ENCODE data around the gene CHD6. TPM values are rescaled to one million over a fixed set of nuclear protein-coding genes. Genes with fewer than 3 reads are reported as not detected.

Gene CHD6
- polyA plus RNA-seq, 1 experiment, result 16.4 TPM

DNA sequence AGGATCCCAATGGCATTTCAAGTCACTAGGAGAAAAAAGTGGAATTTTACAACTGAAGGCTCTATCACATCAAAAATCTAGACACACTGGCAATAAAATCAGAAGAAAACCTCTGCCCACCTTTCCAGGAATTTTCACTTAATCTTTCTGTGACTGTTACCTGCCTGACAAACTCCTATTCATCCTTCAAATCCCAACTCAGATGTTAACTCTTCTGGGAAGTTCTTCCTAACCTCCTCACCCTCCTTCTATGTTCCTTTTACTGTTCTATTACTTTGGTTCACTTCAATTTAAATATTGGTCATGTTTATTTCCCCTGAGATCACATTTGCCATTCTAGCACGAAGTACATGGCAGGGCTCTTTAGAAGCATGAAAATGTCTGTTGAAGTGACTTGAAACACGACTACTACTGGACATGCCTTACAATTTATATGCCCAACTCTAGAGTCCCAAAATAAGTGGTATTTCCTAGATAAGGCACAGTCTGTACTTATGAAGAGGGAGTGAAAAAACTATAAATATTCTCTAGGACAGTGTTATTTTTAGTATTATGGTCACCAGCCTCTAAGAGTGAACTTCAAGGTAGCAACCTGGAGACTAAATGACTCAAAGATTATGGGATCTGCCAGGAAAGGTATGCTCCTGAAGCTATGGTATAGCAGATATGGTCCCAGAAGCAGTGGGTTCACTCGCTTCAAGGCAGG lies 17.1 kb downstream of the CHD6 start:
- Histone ChIP-seq H3K36me3 (ENCODE audit: control insufficient read depth, insufficient read depth, low read length) (no peaks in the 10 kb centered on the region), H3K4me3 (ENCODE audit: low read depth, low read length) (no peak overlapping the region), H3K27me3 (ENCODE audit: control insufficient read depth, insufficient read depth, low read length) (no peaks in the 10 kb centered on the region)
- no peak for DNase-seq (ENCODE audit: low read depth)
- ChIA-PET CTCF (interaction anchor here (0.7 kb wide), 1 partner anchor 15 kb away, joined by 3 read pairs; no protein-coding TSS in a partner anchor), POLR2A (no interaction called here)
- TF ChIP-seq, protein P1, sequence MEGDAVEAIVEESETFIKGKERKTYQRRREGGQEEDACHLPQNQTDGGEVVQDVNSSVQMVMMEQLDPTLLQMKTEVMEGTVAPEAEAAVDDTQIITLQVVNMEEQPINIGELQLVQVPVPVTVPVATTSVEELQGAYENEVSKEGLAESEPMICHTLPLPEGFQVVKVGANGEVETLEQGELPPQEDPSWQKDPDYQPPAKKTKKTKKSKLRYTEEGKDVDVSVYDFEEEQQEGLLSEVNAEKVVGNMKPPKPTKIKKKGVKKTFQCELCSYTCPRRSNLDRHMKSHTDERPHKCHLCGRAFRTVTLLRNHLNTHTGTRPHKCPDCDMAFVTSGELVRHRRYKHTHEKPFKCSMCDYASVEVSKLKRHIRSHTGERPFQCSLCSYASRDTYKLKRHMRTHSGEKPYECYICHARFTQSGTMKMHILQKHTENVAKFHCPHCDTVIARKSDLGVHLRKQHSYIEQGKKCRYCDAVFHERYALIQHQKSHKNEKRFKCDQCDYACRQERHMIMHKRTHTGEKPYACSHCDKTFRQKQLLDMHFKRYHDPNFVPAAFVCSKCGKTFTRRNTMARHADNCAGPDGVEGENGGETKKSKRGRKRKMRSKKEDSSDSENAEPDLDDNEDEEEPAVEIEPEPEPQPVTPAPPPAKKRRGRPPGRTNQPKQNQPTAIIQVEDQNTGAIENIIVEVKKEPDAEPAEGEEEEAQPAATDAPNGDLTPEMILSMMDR (IDR thresholded peaks at IDR 0.05; ENCODE audit: insufficient read depth, low read depth, low read length), result no peak

DNA sequence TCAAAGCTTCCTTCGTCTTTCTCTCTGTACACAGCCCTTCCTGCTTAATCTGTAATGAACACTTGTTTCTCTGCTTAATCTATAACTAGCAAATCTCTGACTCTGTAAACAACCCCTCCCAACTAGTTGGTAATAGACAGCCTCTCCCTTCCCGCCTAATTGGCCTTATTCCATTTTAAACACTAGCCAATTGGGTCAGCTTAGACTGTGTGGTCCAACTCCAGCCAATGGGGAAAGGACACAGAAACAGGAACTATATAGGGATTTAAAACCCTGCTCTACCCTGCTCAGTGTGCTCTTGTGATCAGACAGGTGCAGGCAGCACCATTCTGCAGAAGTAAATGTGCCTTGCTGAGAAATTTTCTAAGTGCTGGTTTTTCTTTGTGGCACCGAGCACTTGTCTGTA lies 18.5 kb downstream of the CHD6 start:
- ChIA-PET POLR2A (no interaction called here), CTCF (interaction anchor here (1.4 kb wide), 1 partner anchor 9 kb away, joined by 4 read pairs; no protein-coding TSS in a partner anchor)
- Histone ChIP-seq H3K4me3 (ENCODE audit: low read depth, low read length) (no peak overlapping the region), H3K36me3 (ENCODE audit: control insufficient read depth, insufficient read depth, low read length) (no peaks in the 10 kb centered on the region), H3K27me3 (ENCODE audit: control insufficient read depth, insufficient read depth, low read length) (no peaks in the 10 kb centered on the region)
- TF ChIP-seq, protein P1 (IDR thresholded peaks at IDR 0.05; ENCODE audit: insufficient read depth, low read depth, low read length), result no peak
- DNase-seq (ENCODE audit: low read depth), result no peak

DNA sequence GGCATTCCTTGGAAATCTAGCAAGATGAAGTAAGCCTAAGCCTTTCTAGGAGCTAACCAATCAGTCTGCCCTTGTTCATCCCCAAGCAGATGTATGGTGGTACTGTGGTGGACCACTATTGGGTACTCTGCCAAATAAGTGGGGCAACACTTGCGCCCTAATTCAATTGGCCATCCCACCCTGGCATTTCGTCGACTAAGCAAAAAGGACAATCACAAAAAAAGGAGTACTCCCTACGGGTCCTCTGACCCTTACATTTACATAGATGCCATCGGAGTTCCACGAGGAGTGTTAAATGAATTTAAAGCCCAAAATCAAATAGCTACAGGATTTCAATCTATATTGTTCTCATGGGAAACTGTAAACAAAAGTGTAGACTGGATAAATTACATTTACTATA lies 19.5 kb downstream of the CHD6 start:
- H3K4me3 ChIP-seq (ENCODE audit: low read depth, low read length), result no peak overlapping the region
- TF ChIP-seq, protein P1 (IDR thresholded peaks at IDR 0.05; ENCODE audit: insufficient read depth, low read depth, low read length), result no peak
- POLR2A ChIA-PET, result no interaction called here
- no peak for DNase-seq (ENCODE audit: low read depth)
- CTCF ChIA-PET, result interaction anchor here (1.4 kb wide), 1 partner anchor 10 kb away, joined by 4 read pairs; no protein-coding TSS in a partner anchor
- no peaks in the 10 kb centered on the region for H3K27me3 ChIP-seq (ENCODE audit: control insufficient read depth, insufficient read depth, low read length)
- H3K36me3 ChIP-seq (ENCODE audit: control insufficient read depth, insufficient read depth, low read length), result no peaks in the 10 kb centered on the region

DNA sequence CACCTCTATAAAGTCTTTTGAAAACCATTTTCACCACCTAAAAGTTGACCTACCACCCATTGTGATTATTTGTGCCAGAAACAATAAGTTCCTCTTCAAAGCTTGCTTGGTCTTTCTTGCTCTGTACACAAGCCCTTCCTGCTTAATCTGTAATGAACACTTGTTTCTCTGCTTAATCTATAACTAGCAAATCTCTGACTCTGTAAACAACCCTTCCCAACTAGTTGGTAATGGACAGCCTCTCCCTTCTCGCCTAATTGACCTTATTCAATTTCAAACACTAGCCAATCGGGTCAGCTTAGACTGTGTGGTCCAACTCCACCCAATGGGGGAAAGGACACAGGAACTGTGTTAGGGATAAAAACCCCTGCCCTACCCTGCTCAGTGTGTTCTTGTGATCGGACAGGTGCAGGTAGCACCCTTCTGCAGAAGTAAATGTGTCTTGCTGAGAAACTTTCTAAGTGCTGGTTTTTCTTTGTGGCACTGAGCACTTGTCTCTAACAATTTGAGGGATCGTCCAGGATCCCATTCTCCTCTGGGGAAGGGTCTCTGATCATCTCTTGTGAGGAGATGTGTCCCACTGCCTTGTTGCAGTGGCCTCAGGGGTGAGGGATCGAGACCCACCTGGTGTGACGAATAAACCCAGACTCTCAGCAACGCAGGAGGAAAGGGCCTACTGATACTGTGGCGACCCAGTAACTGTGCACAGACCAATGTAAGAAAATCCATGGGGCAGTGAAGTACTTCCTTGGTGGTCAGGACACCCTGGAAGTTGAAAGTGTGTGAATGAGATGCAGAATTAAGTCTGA lies 23.5 kb downstream of the CHD6 start:
- no peaks in the 10 kb centered on the region for H3K36me3 ChIP-seq (ENCODE audit: control insufficient read depth, insufficient read depth, low read length)
- DNase-seq (ENCODE audit: low read depth), result no peak
- TF ChIP-seq, protein P1 (IDR thresholded peaks at IDR 0.05; ENCODE audit: insufficient read depth, low read depth, low read length), result no peak
- ChIA-PET CTCF (interaction anchor here (1.8 kb wide), 1 partner anchor 9 kb away, joined by 4 read pairs; no protein-coding TSS in a partner anchor), POLR2A (no interaction called here)
- H3K4me3 ChIP-seq (ENCODE audit: low read depth, low read length), result no peak overlapping the region
- no peaks in the 10 kb centered on the region for H3K27me3 ChIP-seq (ENCODE audit: control insufficient read depth, insufficient read depth, low read length)

DNA sequence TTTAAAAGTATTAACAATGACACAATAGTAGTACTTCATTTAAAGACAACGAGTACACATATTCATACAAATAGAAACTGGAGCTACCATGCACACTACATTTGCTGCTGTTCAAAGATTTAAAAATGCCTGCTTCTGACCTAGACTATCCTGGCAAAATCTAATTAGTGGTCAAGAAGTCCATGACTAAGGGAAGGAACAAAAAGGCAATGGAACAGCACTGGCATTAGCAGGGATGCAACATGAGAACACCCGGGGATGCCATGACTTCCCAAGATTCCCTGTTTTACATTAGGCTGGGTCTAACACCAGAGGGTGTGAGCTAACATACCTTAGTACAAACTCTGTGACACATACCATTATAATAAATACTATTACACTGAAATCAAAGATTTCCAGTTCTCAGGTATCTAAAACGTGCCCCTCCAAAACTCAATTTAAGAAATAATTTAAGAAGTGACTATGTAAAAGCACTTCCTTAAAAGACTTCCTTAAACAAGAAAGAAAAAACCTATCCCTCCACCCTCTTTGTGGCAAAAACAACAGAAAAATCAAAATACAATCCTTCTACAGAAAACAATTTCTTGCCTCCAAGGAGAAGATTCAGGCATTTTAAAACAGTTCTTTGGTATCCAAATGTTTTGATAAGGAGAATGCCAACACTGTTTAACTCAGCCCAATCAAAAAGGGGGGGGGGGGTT lies 25.5 kb downstream of the CHD6 start:
- no peaks in the 10 kb centered on the region for H3K27me3 ChIP-seq (ENCODE audit: control insufficient read depth, insufficient read depth, low read length)
- no peaks in the 10 kb centered on the region for H3K36me3 ChIP-seq (ENCODE audit: control insufficient read depth, insufficient read depth, low read length)
- DNase-seq (ENCODE audit: low read depth), result no peak
- ChIA-PET POLR2A (no interaction called here), CTCF (interaction anchor here (1.3 kb wide), 1 partner anchor 125 kb away, joined by 3 read pairs; no protein-coding TSS in a partner anchor)
- no peak overlapping the region for H3K4me3 ChIP-seq (ENCODE audit: low read depth, low read length)
- TF ChIP-seq, protein P1 (IDR thresholded peaks at IDR 0.05; ENCODE audit: insufficient read depth, low read depth, low read length), result no peak

Data from BJ (cell line).